PC-3 (cell line): ENCODE data around the gene EME2.
"Not testable (repeated sequence)": the region's sequence is repeated elsewhere in the genome, so short reads cannot be mapped to it uniquely, and the experiment has no call there.

Experiments
- EZH2 ChIP-seq: fragments of 300-600 bp; sonication (generic); IDR thresholded peaks from one replicate; pipeline ENCODE4 v1.6.1; 2017; ENCODE audit warnings: antibody characterized with exemption, mild to moderate bottlenecking, low read length; ENCODE audit not compliant: unreplicated experiment
- EZH2phosphoT487 ChIP-seq: fragments of 300-600 bp; sonication (generic); IDR thresholded peaks from 2 replicates; pipeline ENCODE4 v1.6.1; 2018; ENCODE audit warnings: mild to moderate bottlenecking, antibody characterized with exemption, low read length, borderline replicate concordance
- TF ChIP-seq, protein P1 (sequence below): fragments of 300-600 bp; sonication (generic); conservative IDR thresholded peaks from 2 replicates; pipeline ENCODE4 v1.5.1; 2017; ENCODE audit warnings: antibody characterized with exemption, low read depth, mild to moderate bottlenecking, low read length

DNA sequence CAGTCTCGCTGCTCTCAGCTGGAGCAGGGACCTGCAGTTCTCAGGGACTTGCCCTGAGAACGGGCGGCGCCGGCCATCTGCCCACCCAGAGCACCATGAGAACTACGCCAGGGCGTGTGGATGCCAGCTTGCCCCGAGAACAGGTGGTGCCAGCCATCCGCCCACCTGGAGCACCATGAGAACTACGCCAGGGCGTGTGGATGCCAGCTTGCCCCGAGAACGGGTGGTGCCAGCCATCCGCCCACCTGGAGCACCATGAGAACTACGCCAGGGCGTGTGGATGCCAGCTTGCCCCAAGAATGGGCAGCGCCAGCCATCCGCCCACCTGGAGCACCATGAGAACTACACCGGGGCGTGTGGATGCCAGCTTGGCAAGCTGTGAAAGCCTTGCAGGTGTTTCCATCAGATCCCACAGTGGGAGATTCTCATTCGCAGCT lies 40.0 kb upstream of the EME2 start:
- TF ChIP-seq EZH2phosphoT487, EZH2: not testable (repeated sequence)
- TF ChIP-seq, protein P1, sequence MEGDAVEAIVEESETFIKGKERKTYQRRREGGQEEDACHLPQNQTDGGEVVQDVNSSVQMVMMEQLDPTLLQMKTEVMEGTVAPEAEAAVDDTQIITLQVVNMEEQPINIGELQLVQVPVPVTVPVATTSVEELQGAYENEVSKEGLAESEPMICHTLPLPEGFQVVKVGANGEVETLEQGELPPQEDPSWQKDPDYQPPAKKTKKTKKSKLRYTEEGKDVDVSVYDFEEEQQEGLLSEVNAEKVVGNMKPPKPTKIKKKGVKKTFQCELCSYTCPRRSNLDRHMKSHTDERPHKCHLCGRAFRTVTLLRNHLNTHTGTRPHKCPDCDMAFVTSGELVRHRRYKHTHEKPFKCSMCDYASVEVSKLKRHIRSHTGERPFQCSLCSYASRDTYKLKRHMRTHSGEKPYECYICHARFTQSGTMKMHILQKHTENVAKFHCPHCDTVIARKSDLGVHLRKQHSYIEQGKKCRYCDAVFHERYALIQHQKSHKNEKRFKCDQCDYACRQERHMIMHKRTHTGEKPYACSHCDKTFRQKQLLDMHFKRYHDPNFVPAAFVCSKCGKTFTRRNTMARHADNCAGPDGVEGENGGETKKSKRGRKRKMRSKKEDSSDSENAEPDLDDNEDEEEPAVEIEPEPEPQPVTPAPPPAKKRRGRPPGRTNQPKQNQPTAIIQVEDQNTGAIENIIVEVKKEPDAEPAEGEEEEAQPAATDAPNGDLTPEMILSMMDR = not testable (repeated sequence)
